ENCODE data around the gene TBL3. TPM values are rescaled to one million over a fixed set of nuclear protein-coding genes. Genes with fewer than 3 reads are reported as not detected.

The TBL3 gene
- total RNA-seq, 1 experiment from 2014 or later, result 42.4 TPM

DNA sequence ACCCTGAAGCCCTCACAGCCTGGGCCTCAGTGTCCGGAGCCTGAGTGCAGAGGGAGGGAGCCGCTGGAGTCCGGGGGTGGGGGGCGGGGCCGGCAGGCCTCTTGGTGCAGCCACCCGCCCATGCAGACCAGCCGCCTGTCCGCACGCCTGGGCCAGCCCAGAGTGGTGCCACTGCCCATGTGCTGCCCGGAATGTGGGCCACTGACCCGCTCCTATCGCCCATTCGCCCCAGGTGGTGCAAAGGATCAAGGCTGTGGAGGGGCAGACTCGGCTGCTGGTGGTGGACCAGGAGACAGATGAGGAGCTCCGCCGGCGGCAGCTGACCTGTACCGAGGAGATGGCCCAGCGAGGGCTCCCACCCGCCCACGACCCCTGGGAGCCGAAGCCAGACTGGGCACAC lies 57.5 kb downstream of the TBL3 start:
- Histone ChIP-seq H3K4me1 (ENCODE audit: control insufficient read depth, insufficient read depth, low read length) (peaks cover 73% of the 10 kb centered on the region), H3K36me3 (ENCODE audit: control insufficient read depth, insufficient read depth, low read length) (no peaks in the 10 kb centered on the region), H3K27me3 (ENCODE audit: control insufficient read depth, insufficient read depth, low read length) (no peaks in the 10 kb centered on the region), H3K9me3 (ENCODE audit: control insufficient read depth, insufficient read depth, low read depth, low read length) (no peaks in the 10 kb centered on the region), H3K4me3 (ENCODE audit: low read depth in 2 of 2, low read length in 2 of 2) (peak overlapping the region in 1 of 2 experiments; percentile 59; a peak in 1 of 4 replicates), H3K27ac (ENCODE audit: low read length) (peak overlapping the region; percentile 95; the same call in 1 of the 2 replicates)
- POLR2A ChIA-PET, result no interaction called here
- no peak for ATAC-seq
- DNase-seq (ENCODE audit: low read depth, low spot score), result no peak
- in situ Hi-C loops (cut with HindIII; ENCODE audit: low pct_unique_long_range_greater_than_20kb, low sequenced_read_pairs) (no loop called here), intact Hi-C loops (cut with micrococcal nuclease; ENCODE audit: unreplicated experiment) (loop anchor here (10.0 kb wide), 1 partner anchor 115 kb away; the partner anchor contains the start of gene RAB26)
- CTCF ChIA-PET, result no interaction called here
- no TSS peak for BruUV-seq (replicated peaks)
- TF ChIP-seq, protein P1, sequence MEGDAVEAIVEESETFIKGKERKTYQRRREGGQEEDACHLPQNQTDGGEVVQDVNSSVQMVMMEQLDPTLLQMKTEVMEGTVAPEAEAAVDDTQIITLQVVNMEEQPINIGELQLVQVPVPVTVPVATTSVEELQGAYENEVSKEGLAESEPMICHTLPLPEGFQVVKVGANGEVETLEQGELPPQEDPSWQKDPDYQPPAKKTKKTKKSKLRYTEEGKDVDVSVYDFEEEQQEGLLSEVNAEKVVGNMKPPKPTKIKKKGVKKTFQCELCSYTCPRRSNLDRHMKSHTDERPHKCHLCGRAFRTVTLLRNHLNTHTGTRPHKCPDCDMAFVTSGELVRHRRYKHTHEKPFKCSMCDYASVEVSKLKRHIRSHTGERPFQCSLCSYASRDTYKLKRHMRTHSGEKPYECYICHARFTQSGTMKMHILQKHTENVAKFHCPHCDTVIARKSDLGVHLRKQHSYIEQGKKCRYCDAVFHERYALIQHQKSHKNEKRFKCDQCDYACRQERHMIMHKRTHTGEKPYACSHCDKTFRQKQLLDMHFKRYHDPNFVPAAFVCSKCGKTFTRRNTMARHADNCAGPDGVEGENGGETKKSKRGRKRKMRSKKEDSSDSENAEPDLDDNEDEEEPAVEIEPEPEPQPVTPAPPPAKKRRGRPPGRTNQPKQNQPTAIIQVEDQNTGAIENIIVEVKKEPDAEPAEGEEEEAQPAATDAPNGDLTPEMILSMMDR (IDR thresholded peaks at IDR 0.05), result no peak
- TF ChIP-seq POLR2AphosphoS5 (IDR thresholded peaks at IDR 0.05; ENCODE audit: low read depth, low read length), result no peak

DNA sequence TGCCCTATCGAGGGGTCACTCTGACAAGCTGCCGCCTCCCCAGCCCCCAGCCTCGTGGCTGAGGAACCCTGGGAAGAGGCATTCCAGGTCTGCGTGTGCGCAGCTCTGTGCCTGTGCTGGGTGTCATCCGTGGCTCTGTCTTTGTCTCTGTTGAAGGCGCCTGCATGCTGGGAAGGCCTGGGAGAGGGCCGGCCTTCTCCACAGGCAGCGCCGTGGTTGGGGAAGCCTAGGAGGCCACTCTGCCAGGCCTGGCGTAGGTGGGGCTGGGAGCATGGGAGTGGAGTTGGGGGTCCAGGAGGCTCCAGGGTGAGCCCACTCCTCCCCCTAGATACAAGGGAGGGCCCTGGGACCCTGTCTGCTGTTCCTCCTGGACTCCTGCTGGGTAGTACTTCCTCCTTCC lies 58.2 kb downstream of the TBL3 start:
- no peaks in the 10 kb centered on the region for H3K9me3 ChIP-seq (ENCODE audit: control insufficient read depth, insufficient read depth, low read depth, low read length)
- TF ChIP-seq POLR2AphosphoS5 (IDR thresholded peaks at IDR 0.05; ENCODE audit: low read depth, low read length) (no peak), SIN3A (IDR thresholded peaks at IDR 0.05; ENCODE audit: borderline replicate concordance, insufficient read depth, low read depth, low read length) (no peak), TCF7L2 (IDR thresholded peaks at IDR 0.05; ENCODE audit: low read depth, low read length) (no peak)
- TF ChIP-seq, protein P1 (IDR thresholded peaks at IDR 0.05), result no peak
- TF ChIP-seq, protein P2, sequence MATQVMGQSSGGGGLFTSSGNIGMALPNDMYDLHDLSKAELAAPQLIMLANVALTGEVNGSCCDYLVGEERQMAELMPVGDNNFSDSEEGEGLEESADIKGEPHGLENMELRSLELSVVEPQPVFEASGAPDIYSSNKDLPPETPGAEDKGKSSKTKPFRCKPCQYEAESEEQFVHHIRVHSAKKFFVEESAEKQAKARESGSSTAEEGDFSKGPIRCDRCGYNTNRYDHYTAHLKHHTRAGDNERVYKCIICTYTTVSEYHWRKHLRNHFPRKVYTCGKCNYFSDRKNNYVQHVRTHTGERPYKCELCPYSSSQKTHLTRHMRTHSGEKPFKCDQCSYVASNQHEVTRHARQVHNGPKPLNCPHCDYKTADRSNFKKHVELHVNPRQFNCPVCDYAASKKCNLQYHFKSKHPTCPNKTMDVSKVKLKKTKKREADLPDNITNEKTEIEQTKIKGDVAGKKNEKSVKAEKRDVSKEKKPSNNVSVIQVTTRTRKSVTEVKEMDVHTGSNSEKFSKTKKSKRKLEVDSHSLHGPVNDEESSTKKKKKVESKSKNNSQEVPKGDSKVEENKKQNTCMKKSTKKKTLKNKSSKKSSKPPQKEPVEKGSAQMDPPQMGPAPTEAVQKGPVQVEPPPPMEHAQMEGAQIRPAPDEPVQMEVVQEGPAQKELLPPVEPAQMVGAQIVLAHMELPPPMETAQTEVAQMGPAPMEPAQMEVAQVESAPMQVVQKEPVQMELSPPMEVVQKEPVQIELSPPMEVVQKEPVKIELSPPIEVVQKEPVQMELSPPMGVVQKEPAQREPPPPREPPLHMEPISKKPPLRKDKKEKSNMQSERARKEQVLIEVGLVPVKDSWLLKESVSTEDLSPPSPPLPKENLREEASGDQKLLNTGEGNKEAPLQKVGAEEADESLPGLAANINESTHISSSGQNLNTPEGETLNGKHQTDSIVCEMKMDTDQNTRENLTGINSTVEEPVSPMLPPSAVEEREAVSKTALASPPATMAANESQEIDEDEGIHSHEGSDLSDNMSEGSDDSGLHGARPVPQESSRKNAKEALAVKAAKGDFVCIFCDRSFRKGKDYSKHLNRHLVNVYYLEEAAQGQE (IDR thresholded peaks at IDR 0.05; ENCODE audit: insufficient read depth in 1 of 2, low read depth in 2 of 2, low read length in 1 of 2), result no peak
- no peak overlapping the region for H3K4me3 ChIP-seq (ENCODE audit: low read depth in 2 of 2, low read length in 2 of 2)
- intact Hi-C loops (cut with micrococcal nuclease; ENCODE audit: unreplicated experiment), result no loop called here
- ChIA-PET POLR2A (no interaction called here), CTCF (no interaction called here)
- no peaks in the 10 kb centered on the region for H3K27me3 ChIP-seq (ENCODE audit: control insufficient read depth, insufficient read depth, low read length)
- in situ Hi-C loops (cut with HindIII; ENCODE audit: low pct_unique_long_range_greater_than_20kb, low sequenced_read_pairs), result no loop called here
- no TSS peak for BruUV-seq (replicated peaks)
- no peak for ATAC-seq
- DNase-seq (ENCODE audit: low read depth, low spot score), result no peak
- H3K27ac ChIP-seq (ENCODE audit: low read length), result peak overlapping the region; percentile 95
- H3K36me3 ChIP-seq (ENCODE audit: control insufficient read depth, insufficient read depth, low read length), result no peaks in the 10 kb centered on the region
- peaks cover 75% of the 10 kb centered on the region for H3K4me1 ChIP-seq (ENCODE audit: control insufficient read depth, insufficient read depth, low read length)
